Measurements from ENCODE around the gene SEZ6L2.

DNA sequence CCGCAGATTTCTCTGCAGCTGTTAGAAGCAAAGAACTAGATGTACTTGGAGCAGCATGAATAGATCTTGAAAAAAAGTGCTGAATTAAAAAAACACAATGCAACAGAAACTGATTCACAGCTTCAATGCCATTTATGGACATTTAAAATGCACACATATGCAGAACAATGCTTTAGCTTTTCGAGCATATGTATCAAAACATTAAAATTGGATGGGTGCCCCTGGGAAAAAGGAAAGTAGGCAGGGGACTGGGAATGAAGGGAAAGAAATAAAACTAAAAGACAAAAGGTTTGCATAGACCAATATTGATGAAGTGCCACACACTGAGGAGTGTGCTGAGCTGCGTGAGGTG lies 21.7 kb upstream of the SEZ6L2 start:
- TF ChIP-seq, protein P1, sequence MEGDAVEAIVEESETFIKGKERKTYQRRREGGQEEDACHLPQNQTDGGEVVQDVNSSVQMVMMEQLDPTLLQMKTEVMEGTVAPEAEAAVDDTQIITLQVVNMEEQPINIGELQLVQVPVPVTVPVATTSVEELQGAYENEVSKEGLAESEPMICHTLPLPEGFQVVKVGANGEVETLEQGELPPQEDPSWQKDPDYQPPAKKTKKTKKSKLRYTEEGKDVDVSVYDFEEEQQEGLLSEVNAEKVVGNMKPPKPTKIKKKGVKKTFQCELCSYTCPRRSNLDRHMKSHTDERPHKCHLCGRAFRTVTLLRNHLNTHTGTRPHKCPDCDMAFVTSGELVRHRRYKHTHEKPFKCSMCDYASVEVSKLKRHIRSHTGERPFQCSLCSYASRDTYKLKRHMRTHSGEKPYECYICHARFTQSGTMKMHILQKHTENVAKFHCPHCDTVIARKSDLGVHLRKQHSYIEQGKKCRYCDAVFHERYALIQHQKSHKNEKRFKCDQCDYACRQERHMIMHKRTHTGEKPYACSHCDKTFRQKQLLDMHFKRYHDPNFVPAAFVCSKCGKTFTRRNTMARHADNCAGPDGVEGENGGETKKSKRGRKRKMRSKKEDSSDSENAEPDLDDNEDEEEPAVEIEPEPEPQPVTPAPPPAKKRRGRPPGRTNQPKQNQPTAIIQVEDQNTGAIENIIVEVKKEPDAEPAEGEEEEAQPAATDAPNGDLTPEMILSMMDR (IDR thresholded peaks at IDR 0.05) = no peak
- TF ChIP-seq, protein P2, sequence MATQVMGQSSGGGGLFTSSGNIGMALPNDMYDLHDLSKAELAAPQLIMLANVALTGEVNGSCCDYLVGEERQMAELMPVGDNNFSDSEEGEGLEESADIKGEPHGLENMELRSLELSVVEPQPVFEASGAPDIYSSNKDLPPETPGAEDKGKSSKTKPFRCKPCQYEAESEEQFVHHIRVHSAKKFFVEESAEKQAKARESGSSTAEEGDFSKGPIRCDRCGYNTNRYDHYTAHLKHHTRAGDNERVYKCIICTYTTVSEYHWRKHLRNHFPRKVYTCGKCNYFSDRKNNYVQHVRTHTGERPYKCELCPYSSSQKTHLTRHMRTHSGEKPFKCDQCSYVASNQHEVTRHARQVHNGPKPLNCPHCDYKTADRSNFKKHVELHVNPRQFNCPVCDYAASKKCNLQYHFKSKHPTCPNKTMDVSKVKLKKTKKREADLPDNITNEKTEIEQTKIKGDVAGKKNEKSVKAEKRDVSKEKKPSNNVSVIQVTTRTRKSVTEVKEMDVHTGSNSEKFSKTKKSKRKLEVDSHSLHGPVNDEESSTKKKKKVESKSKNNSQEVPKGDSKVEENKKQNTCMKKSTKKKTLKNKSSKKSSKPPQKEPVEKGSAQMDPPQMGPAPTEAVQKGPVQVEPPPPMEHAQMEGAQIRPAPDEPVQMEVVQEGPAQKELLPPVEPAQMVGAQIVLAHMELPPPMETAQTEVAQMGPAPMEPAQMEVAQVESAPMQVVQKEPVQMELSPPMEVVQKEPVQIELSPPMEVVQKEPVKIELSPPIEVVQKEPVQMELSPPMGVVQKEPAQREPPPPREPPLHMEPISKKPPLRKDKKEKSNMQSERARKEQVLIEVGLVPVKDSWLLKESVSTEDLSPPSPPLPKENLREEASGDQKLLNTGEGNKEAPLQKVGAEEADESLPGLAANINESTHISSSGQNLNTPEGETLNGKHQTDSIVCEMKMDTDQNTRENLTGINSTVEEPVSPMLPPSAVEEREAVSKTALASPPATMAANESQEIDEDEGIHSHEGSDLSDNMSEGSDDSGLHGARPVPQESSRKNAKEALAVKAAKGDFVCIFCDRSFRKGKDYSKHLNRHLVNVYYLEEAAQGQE (IDR thresholded peaks at IDR 0.05; ENCODE audit: insufficient read depth in 1 of 2, low read depth in 2 of 2, low read length in 1 of 2) = no peak
- TF ChIP-seq SIN3A (IDR thresholded peaks at IDR 0.05; ENCODE audit: borderline replicate concordance, insufficient read depth, low read depth, low read length) (no peak), POLR2AphosphoS5 (IDR thresholded peaks at IDR 0.05; ENCODE audit: low read depth, low read length) (no peak)
